ENCODE measurements around the gene CHST10.

- TF ChIP-seq, protein P1, sequence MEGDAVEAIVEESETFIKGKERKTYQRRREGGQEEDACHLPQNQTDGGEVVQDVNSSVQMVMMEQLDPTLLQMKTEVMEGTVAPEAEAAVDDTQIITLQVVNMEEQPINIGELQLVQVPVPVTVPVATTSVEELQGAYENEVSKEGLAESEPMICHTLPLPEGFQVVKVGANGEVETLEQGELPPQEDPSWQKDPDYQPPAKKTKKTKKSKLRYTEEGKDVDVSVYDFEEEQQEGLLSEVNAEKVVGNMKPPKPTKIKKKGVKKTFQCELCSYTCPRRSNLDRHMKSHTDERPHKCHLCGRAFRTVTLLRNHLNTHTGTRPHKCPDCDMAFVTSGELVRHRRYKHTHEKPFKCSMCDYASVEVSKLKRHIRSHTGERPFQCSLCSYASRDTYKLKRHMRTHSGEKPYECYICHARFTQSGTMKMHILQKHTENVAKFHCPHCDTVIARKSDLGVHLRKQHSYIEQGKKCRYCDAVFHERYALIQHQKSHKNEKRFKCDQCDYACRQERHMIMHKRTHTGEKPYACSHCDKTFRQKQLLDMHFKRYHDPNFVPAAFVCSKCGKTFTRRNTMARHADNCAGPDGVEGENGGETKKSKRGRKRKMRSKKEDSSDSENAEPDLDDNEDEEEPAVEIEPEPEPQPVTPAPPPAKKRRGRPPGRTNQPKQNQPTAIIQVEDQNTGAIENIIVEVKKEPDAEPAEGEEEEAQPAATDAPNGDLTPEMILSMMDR (IDR thresholded peaks at IDR 0.05; ENCODE audit: low read depth, low read length, missing input control) = no peak
- TF ChIP-seq HNF4G (IDR thresholded peaks at IDR 0.05) (no peak), JUND (IDR thresholded peaks at IDR 0.05) (no peak), FOXA2 (IDR thresholded peaks at IDR 0.05) (no peak), REST (IDR thresholded peaks at IDR 0.05) (no peak), ZBTB33 (IDR thresholded peaks at IDR 0.05) (no peak), YY1 (IDR thresholded peaks at IDR 0.05) (no peak), FOXA1 (IDR thresholded peaks at IDR 0.05) (no peak), SP1 (IDR thresholded peaks at IDR 0.05) (no peak), RAD21 (IDR thresholded peaks at IDR 0.05) (no peak), TAF1 (conservative IDR thresholded peaks at IDR 0.05) (no peak), EGR1 (IDR thresholded peaks at IDR 0.05; ENCODE audit: low read depth in 2 of 2) (no peak), GABPA (IDR thresholded peaks at IDR 0.05 in 1 of 2, conservative IDR thresholded peaks at IDR 0.05 in 1 of 2) (no peak)
- TF ChIP-seq, protein P2, sequence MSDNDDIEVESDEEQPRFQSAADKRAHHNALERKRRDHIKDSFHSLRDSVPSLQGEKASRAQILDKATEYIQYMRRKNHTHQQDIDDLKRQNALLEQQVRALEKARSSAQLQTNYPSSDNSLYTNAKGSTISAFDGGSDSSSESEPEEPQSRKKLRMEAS (IDR thresholded peaks at IDR 0.05) = no peak
Observed at GRCh38 chr2:100437751-100438150, 20.3 kb upstream of the CHST10 start.
